Mesendoderm (in vitro differentiated cells): ENCODE measurements around the gene HCN3. TPM values are rescaled to one million over a fixed set of nuclear protein-coding genes. Genes with fewer than 3 reads are reported as not detected.
"Not testable (repeated sequence)": the region's sequence is repeated elsewhere in the genome, so short reads cannot be mapped to it uniquely, and the experiment has no call there.

Source experiments
- DNase-seq: peaks from one replicate; pipeline ENCODE4 v3.0.0; 2013
- H2AK5ac ChIP-seq: 2 replicates; pipeline ENCODE4 v1.6.1; 2013; ENCODE audit warnings: low read length, inconsistent platforms
- H2BK120ac ChIP-seq: 2 replicates; pipeline ENCODE4 v1.6.1; 2013; ENCODE audit warnings: low read depth, mild to moderate bottlenecking, low read length, moderate library complexity, mixed read lengths
- H2BK15ac ChIP-seq: replicated peaks from 2 replicates; pipeline ENCODE4 v1.6.1; 2013; ENCODE audit warnings: low read depth, mild to moderate bottlenecking, moderate library complexity
- H2BK5ac ChIP-seq: 2 replicates; pipeline ENCODE4 v1.6.1; 2013; ENCODE audit warnings: low read length, inconsistent platforms
- H3K18ac ChIP-seq: 2 replicates; pipeline ENCODE4 v1.6.1; 2013; ENCODE audit warnings: mild to moderate bottlenecking, low read length, mixed read lengths
- H3K23ac ChIP-seq: one replicate; pipeline ENCODE4 v1.6.1; 2013; ENCODE audit warnings: low read length
- H3K27ac ChIP-seq: 2 replicates; pipeline ENCODE4 v1.5.1; 2013; ENCODE audit warnings: low read depth, mild to moderate bottlenecking, inconsistent platforms, low read length, moderate library complexity
- H3K27me3 ChIP-seq: 2 replicates; pipeline ENCODE4 v1.6.1; 2013; ENCODE audit warnings: low read length, control low read depth, mild to moderate bottlenecking, inconsistent platforms; ENCODE audit not compliant: insufficient read depth, poor library complexity
- H3K36me3 ChIP-seq: 2 replicates; pipeline ENCODE4 v1.6.1; 2013; ENCODE audit warnings: low read length, inconsistent platforms; ENCODE audit not compliant: control insufficient read depth, insufficient read depth
- H3K4ac ChIP-seq: one replicate; pipeline ENCODE4 v1.6.1; 2013; ENCODE audit warnings: low read depth, mild to moderate bottlenecking, low read length, moderate library complexity
- H3K4me1 ChIP-seq: 2 replicates; pipeline ENCODE4 v1.6.1; 2013; ENCODE audit warnings: low read depth, low read length, inconsistent platforms; ENCODE audit not compliant: control insufficient read depth
- H3K4me2 ChIP-seq: 2 replicates; pipeline ENCODE4 v1.6.1; 2013; ENCODE audit warnings: low read length
- H3K4me3 ChIP-seq: 2 replicates; pipeline ENCODE4 v1.5.1; 2013; ENCODE audit warnings: mild to moderate bottlenecking, low read length
- H3K56ac ChIP-seq: one replicate; pipeline ENCODE4 v1.6.1; 2013; ENCODE audit warnings: low read length
- H3K79me1 ChIP-seq: 2 replicates; pipeline ENCODE4 v1.6.1; 2013; ENCODE audit warnings: low read length, inconsistent platforms
- H3K79me2 ChIP-seq: 2 replicates; pipeline ENCODE4 v1.6.1; 2013; ENCODE audit warnings: mild to moderate bottlenecking, low read length; ENCODE audit not compliant: control insufficient read depth, insufficient read depth
- H3K9ac ChIP-seq: 2 replicates; pipeline ENCODE4 v1.6.1; 2013; ENCODE audit warnings: low read length, inconsistent platforms
- H4K5ac ChIP-seq: one replicate; pipeline ENCODE4 v1.6.1; 2013; ENCODE audit warnings: low read length
- H4K8ac ChIP-seq: one replicate; pipeline ENCODE4 v1.6.1; 2013; ENCODE audit warnings: low read depth, mild to moderate bottlenecking, control low read depth, low read length, moderate library complexity
- WGBS: extraction: QIAGEN DNeasy Blood & Tissue Kit; methylation state at CpG from one replicate; pipeline ENCODE4 v1.1.7; 2013; ENCODE audit warnings: low lambda C conversion rate, missing lambda C conversion rate; ENCODE audit not compliant: insufficient coverage; ENCODE audit errors: extremely low coverage; 5-methylcytosine and 5-hydroxymethylcytosine counted together
- polyA plus RNA-seq, 2 experiments: library from polyadenylated mRNA; stranded (reverse); fragments of 200-250 nt; gene quantifications; one replicate each; pipeline ENCODE4 v1.2.3, GENCODE V29; 2013

Gene HCN3
- polyA plus RNA-seq (2013, experiment 1 of 2), result 1.5 TPM
- polyA plus RNA-seq (2013, experiment 2 of 2), result 1.4 TPM

GRCh38 chr1:155277070-155277901, at the start of gene HCN3:
Gene HCN3, plus strand, starts transcription at chr1:155277463. Its CDS starts 128 bp downstream, at chr1:155277591.
- Histone ChIP-seq H3K18ac (no peak within 1 kb of the TSS), H2BK5ac (no peak within 1 kb of the TSS), H4K5ac (no peak within 1 kb of the TSS), H4K8ac (no peak within 1 kb of the TSS), H3K4me1 (peaks cover 9% of the 10 kb centered on the region), H3K36me3 (no peaks in the 10 kb centered on the region), H3K4me2 (peak within 1 kb of the TSS; percentile 98), H3K27ac (no peak within 1 kb of the TSS), H3K79me2 (peaks cover 7% of the 10 kb centered on the region), H3K27me3 (peaks cover 2% of the 10 kb centered on the region), H2BK15ac (no peak within 1 kb of the TSS), H3K9ac (peak within 1 kb of the TSS; percentile 85), H2BK120ac (no peak within 1 kb of the TSS), H3K23ac (no peak within 1 kb of the TSS), H3K79me1 (peaks cover 4% of the 10 kb centered on the region), H3K4ac (no peak within 1 kb of the TSS), H3K56ac (peak within 1 kb of the TSS; percentile 93), H3K4me3 (peak within 1 kb of the TSS; percentile 77), H2AK5ac (no peak within 1 kb of the TSS)
- WGBS, result no CpG with 5 or more reads among the region's 68 CpGs
- DNase-seq, result peak; percentile 98

GRCh38 chr1:155228096-155228427, 49.2 kb upstream of the HCN3 start:
- H3K23ac ChIP-seq, result no peak overlapping the region
- H3K79me1 ChIP-seq, result no peaks in the 10 kb centered on the region
- H3K4me3 ChIP-seq, result no peak overlapping the region
- WGBS, result no CpG with 5 or more reads among the region's 9 CpGs
- H4K5ac ChIP-seq, result no peak overlapping the region
- H3K9ac ChIP-seq, result peak overlapping the region; percentile 82
- H2BK120ac ChIP-seq, result no peak overlapping the region
- peak overlapping the region; percentile 99 for H2AK5ac ChIP-seq
- no peak overlapping the region for H2BK15ac ChIP-seq
- peak overlapping the region; percentile 59 for H3K4me2 ChIP-seq
- H2BK5ac ChIP-seq, result peak overlapping the region; percentile 64
- H3K27me3 ChIP-seq, result no peaks in the 10 kb centered on the region
- H3K4me1 ChIP-seq, result peaks cover 4% of the 10 kb centered on the region
- peak overlapping the region; percentile 24 for H3K18ac ChIP-seq
- H3K27ac ChIP-seq, result no peak overlapping the region
- no peak overlapping the region for H4K8ac ChIP-seq
- no peaks in the 10 kb centered on the region for H3K79me2 ChIP-seq
- H3K56ac ChIP-seq, result peak overlapping the region; percentile 95
- DNase-seq, result no peak
- peak overlapping the region; percentile 84 for H3K4ac ChIP-seq
- H3K36me3 ChIP-seq, result no peaks in the 10 kb centered on the region

GRCh38 chr1:155231302-155231701, 46.0 kb upstream of the HCN3 start:
- not testable (repeated sequence) for H3K4me2 ChIP-seq, H4K5ac ChIP-seq, H3K23ac ChIP-seq, H3K27me3 ChIP-seq, H3K4me3 ChIP-seq, H2BK5ac ChIP-seq, H3K56ac ChIP-seq, DNase-seq, H3K79me1 ChIP-seq, H3K9ac ChIP-seq, H2BK120ac ChIP-seq, H3K27ac ChIP-seq, H4K8ac ChIP-seq, H3K79me2 ChIP-seq, H3K4ac ChIP-seq, H3K18ac ChIP-seq, H2BK15ac ChIP-seq, H3K36me3 ChIP-seq, H3K4me1 ChIP-seq, H2AK5ac ChIP-seq
- no CpG with 5 or more reads among the region's 3 CpGs for WGBS

GRCh38 chr1:155232001-155232978, 45.0 kb upstream of the HCN3 start:
- not testable (repeated sequence) for H2BK5ac ChIP-seq, H2AK5ac ChIP-seq, H3K27ac ChIP-seq, H3K79me2 ChIP-seq, H3K4me1 ChIP-seq, H3K4me2 ChIP-seq, H2BK120ac ChIP-seq, H3K27me3 ChIP-seq, H3K23ac ChIP-seq, H4K5ac ChIP-seq, H3K4me3 ChIP-seq, H3K4ac ChIP-seq, H3K56ac ChIP-seq, H3K36me3 ChIP-seq, H3K18ac ChIP-seq, H4K8ac ChIP-seq, H2BK15ac ChIP-seq, H3K79me1 ChIP-seq, H3K9ac ChIP-seq
- WGBS, result no CpG with 5 or more reads among the region's 13 CpGs
- DNase-seq, result peak; percentile 22

- not testable (repeated sequence) for H3K36me3 ChIP-seq, H3K18ac ChIP-seq, H3K4me3 ChIP-seq, H4K5ac ChIP-seq, H3K23ac ChIP-seq, H2BK120ac ChIP-seq, H2BK5ac ChIP-seq, H3K27me3 ChIP-seq, H2BK15ac ChIP-seq, H3K9ac ChIP-seq, H3K79me1 ChIP-seq, H3K27ac ChIP-seq, H2AK5ac ChIP-seq, H3K4me1 ChIP-seq, DNase-seq, H3K79me2 ChIP-seq, H3K4ac ChIP-seq, H3K4me2 ChIP-seq, H3K56ac ChIP-seq, H4K8ac ChIP-seq
- no CpG with 5 or more reads among the region's 5 CpGs for whole genome bisulfite sequencing
These were observed 43.8 kb upstream of the HCN3 start for GRCh38 chr1:155233502-155233901.
